HG03280 (cell line): ENCODE data around the gene FAM83G.
A peak's percentile ranks its signal among the peaks of the same experiment; 100 is the strongest.
"Not testable (repeated sequence)": the region's sequence is repeated elsewhere in the genome, so short reads cannot be mapped to it uniquely, and the experiment has no call there.

Experiments used
- ATAC-seq: cut with Tn5 transposase; IDR thresholded peaks from one replicate; pipeline ENCODE4 v1.9.1; 2021; ENCODE audit warnings: mild to moderate bottlenecking, moderate library complexity; ENCODE audit not compliant: unreplicated experiment

FAM83G gene

DNA sequence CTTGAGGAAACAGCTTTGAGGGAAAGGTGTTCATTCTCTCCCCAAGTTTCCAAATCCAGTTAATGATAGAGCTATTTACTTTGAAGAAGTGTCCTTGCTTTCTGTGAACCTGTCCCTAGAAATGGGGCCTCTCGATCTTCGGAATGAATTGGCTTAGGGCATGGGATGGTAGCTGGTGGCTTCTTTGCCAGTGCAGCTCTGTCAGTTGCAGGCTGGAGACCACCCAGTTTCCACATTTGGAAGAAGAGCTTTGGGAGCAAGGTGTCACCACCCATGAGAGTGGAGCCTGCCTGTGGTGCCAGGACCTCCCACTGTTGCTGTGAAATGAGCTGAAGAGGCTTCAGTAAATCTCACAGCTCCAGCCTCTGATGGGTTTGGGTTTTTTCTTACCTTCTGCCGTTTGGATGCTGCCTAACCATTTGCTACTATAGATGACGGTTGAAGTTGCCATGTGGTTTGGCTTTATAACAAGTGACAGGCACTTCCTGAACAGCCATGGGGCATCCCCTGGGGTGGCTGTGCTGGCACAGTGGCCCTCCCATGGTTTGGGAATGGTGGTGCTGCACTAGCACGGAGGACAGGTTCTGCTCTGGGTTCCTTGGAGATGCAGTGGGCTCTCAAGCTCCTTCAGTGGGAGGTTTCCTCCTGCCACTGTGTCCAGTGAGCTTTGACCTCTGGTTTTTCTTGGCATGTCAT lies 72.1 kb downstream of the FAM83G start:
- ATAC-seq: no peak

DNA sequence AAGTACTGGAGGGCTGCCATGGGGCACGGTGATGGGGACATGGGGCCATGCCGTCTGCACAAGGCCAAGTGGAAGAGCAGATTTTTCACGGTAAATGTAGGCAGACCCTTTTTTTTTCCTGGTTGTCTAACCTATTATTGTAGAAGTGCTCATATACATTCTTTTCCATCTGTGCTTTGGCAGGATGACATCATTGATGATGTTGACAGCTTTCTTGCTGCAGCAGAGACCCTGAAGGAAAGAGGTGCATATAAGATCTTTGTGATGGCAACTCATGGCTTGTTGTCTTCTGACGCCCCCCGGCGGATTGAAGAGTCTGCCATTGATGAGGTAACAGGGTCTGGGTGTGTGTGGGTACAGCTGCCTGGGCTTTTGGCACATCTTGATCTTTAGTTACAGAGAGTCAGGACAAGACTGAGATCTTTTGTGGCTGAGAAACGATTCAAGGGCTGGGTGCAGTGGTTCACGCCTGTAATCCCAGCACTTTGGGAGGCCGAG lies 75.9 kb downstream of the FAM83G start:
- ATAC-seq: no peak

DNA sequence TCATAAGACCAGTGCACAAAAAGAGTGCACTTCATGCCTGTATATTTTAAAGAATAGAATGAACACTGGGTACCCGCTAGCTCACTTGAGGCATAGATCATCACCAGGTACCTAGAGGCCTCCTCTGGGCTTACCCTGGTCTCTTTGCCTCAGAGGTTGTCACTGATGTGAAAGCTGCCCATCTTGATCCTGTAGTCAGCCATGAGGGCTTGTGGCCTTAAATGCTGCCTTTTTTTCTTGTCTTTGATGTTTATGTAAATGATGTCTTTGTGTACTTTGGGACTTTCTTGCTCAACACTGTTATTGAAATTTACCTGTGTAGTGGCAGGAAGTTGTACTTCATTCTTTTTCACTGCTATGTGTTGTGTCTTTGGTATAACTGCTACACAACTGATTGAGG lies 79.4 kb downstream of the FAM83G start:
- ATAC-seq: no peak

- not testable (repeated sequence) for ATAC-seq
Measured at GRCh38 chr17:18922596-18922995, 82.0 kb downstream of the FAM83G start.

DNA sequence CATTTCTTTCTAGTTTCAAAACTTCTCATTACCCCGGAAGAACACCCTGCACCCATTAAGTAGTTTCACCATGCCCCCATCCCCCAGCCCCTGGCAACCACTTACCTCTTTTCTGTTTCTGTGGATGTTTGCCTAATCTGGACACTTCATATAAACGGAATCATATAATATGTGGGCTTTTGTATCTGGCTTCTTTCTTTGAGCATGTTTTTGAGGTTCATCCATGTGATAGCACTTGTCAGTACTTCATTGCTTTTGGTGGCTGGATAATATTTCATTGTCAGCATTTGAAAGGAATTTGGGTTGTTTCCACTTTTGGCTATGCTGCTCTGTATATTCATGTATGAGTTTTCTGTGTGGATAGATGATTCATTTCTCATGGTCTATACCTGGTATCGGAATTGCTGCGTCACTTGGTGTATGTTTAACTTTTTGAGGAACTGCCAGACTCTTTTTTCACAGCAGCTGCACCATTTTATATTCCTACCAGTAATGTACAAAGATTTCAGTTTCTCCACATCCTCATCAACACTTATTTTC lies 82.6 kb downstream of the FAM83G start:
- peak; percentile 60 for ATAC-seq

DNA sequence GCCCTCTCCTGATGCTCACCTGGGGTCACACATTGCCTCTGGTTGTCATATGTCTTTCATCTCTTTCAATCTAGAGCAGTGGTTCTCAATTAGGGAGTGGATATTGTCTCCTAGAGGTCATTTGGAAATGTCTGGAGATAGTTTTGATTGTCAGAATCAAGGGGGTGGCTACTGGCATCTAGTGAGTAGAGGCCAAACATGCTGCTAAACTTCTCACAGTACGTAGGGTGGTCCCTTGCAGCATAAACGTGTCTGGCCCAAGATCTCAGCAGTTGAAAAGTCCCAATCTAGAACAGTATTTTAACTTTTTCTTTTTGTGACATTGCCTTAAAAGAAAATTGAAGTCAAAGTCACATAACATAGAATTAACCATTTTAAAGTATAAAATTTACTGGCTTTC lies 83.1 kb downstream of the FAM83G start:
- no peak for ATAC-seq

DNA sequence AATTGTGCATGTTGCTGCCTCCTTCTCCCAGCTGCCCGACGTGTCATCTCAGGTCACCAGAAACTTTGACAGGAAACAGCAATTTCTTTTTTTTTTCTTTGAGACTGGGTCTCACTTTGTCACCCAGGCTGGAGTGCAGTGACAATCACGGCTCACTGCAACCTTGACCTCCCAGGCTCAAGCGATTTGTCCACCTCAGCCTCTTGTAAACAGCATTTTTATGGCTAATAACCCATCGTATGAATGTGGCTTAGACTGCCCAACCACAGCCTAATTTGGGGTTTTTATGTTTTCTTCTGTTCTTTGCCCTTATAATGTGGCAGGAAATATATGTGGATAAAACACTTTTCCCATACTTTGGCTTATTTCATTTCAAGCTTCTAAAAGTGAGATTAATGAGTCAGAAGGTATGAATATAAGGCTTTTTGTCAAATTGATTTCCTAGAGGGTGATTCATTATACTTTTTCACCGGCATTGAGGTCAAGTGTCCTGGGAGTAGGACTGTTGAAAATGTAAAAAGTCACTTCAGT lies 83.6 kb downstream of the FAM83G start:
- no peak for ATAC-seq

DNA sequence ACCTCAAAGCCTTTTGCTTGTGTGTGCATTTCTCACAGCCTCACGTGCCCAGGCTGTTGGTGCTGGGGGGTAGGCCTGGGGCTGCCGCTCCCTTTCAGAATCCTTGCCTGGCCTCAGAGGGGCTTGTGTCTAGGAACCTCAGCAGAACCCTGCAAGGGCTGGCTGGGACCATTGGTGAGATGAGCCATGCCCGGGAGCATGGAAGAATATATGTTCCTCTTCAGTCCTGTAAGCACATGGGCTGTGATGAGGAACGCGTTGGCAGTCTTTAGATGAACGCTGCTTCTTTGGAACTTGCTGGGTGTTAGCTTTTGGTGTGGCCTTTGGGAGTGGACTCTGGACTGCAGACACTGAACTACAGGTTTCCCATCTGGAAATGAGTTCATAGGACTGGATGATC lies 84.6 kb downstream of the FAM83G start:
- ATAC-seq: no peak
